ENCODE data around the gene SNX21.

DNA sequence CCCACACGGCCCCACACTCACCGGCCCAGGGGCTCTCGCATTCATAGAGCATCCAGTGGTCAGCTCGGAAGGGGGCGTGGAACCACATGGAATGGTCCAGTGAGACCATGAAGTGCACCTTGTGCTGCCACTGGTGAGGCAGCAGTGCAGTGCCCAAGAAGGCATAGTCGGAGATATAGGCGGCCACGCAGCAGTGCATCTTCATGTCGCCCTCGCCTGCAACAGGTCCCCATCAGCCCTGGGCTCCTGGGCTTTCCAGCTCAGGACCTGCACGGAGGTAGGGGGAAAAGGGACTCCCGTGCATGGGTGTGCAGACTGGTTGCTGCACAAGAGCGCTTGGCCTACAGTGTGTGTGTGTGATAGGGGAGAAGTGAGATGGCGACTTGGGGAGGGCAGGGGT is 9.9 kb downstream of the SNX21 start:
- no peak for TF ChIP-seq EZH2 (IDR thresholded peaks at IDR 0.05; ENCODE audit: low read depth)
- TF ChIP-seq, protein P1, sequence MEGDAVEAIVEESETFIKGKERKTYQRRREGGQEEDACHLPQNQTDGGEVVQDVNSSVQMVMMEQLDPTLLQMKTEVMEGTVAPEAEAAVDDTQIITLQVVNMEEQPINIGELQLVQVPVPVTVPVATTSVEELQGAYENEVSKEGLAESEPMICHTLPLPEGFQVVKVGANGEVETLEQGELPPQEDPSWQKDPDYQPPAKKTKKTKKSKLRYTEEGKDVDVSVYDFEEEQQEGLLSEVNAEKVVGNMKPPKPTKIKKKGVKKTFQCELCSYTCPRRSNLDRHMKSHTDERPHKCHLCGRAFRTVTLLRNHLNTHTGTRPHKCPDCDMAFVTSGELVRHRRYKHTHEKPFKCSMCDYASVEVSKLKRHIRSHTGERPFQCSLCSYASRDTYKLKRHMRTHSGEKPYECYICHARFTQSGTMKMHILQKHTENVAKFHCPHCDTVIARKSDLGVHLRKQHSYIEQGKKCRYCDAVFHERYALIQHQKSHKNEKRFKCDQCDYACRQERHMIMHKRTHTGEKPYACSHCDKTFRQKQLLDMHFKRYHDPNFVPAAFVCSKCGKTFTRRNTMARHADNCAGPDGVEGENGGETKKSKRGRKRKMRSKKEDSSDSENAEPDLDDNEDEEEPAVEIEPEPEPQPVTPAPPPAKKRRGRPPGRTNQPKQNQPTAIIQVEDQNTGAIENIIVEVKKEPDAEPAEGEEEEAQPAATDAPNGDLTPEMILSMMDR (conservative IDR thresholded peaks at IDR 0.05), result no peak

Measured in PC-9 (cell line).